Glomerular visceral epithelial cell (primary cell): ENCODE results near the gene ZNF182.
A peak's percentile ranks its signal among the peaks of the same experiment; 100 is the strongest.
"Not testable (repeated sequence)": the region's sequence is repeated elsewhere in the genome, so short reads cannot be mapped to it uniquely, and the experiment has no call there.

Experiments
- DNase-seq: peaks from one replicate; pipeline ENCODE4 v3.0.0-alpha.2; 2016; ENCODE audit errors: extremely low spot score

The ZNF182 gene

GRCh38 chrX:48003758-48004457 is at the start of gene ZNF182:
ZNF182 (minus strand) TSS chrX:48003989; CDS start chrX:48002609, 1,380 bp downstream.
- peak; percentile 91 for DNase-seq

- DNase-seq = no peak
Measured at GRCh38 chrX:48046846-48047245, 43.1 kb upstream of the ZNF182 start.

- DNase-seq = no peak
Measured at GRCh38 chrX:48045410-48046311, 41.9 kb upstream of the ZNF182 start.

- no peak for DNase-seq
Measured at GRCh38 chrX:48043056-48043455, 39.3 kb upstream of the ZNF182 start.

GRCh38 chrX:48035891-48036290 is 32.1 kb upstream of the ZNF182 start:
- DNase-seq = no peak

- DNase-seq = not testable (repeated sequence)
Measured at GRCh38 chrX:48030641-48031173, 26.9 kb upstream of the ZNF182 start.

- DNase-seq = no peak
Measured at GRCh38 chrX:48030237-48030636, 26.4 kb upstream of the ZNF182 start.

- no peak for DNase-seq
Measured at GRCh38 chrX:48028091-48028490, 24.3 kb upstream of the ZNF182 start.

GRCh38 chrX:48027545-48027944 is 23.8 kb upstream of the ZNF182 start:
- not testable (repeated sequence) for DNase-seq

- DNase-seq = peak; percentile 62
Measured at GRCh38 chrX:48025561-48025960, 21.8 kb upstream of the ZNF182 start.

- DNase-seq = no peak
Measured at GRCh38 chrX:48022738-48023137, 18.9 kb upstream of the ZNF182 start.

GRCh38 chrX:48022100-48022499 is 18.3 kb upstream of the ZNF182 start:
- no peak for DNase-seq

GRCh38 chrX:48021026-48021900 is 17.5 kb upstream of the ZNF182 start:
- DNase-seq = peak; percentile 76

GRCh38 chrX:48020472-48020871 is 16.7 kb upstream of the ZNF182 start:
- not testable (repeated sequence) for DNase-seq

- DNase-seq = not testable (repeated sequence)
Measured at GRCh38 chrX:48019892-48020291, 16.1 kb upstream of the ZNF182 start.

GRCh38 chrX:48016583-48017310 is 13.0 kb upstream of the ZNF182 start:
- not testable (repeated sequence) for DNase-seq

- not testable (repeated sequence) for DNase-seq
Measured at GRCh38 chrX:48009445-48009960, 5.7 kb upstream of the ZNF182 start.

GRCh38 chrX:48006688-48007087 is 2.9 kb upstream of the ZNF182 start, which contains the start of gene SPACA5:
SPACA5 (plus strand) TSS chrX:48006988; CDS start chrX:48007803, 815 bp downstream.
- DNase-seq = not testable (repeated sequence)

- DNase-seq = no peak
Measured at GRCh38 chrX:48003367-48003757, 427 bp downstream of the ZNF182 start.

- no peak for DNase-seq
Measured at GRCh38 chrX:48002929-48003328, 860 bp downstream of the ZNF182 start.
